HCT116 (cell line): ENCODE measurements around the gene CAB39L. TPM values are rescaled to one million over a fixed set of nuclear protein-coding genes. Genes with fewer than 3 reads are reported as not detected.

ENCODE experiments used
- ATAC-seq: fragments of 200-7000 bp; cut with Tn5 transposase; 2 replicates; pipeline ENCODE4 v1.9.1; 2020; ENCODE audit warnings: mild to moderate bottlenecking, moderate library complexity
- BruUV-seq: library from RNA; stranded (reverse); fragments of 400-500 nt; replicated peaks from 2 replicates; lab custom pipeline; 2021; lab: Mats Ljungman, UMichigan
- CTCF ChIA-PET: fragments of 300-600 bp; sonication (Branson Sonifier 250); formaldehyde crosslinking; loops from one replicate; lab custom pipeline; 2021; ENCODE audit warnings: antibody characterized with exemption; lab: Charles Lee
- POLR2A ChIA-PET: fragments of 300-600, 350-600 bp; sonication (Branson Sonifier 250); formaldehyde crosslinking; loops from one replicate; lab custom pipeline; 2021; ENCODE audit warnings: antibody characterized with exemption; lab: Charles Lee
- RAD21 ChIA-PET, 2 experiments: fragments of 300-600 bp; sonication (Branson Sonifier 250); formaldehyde crosslinking; loops; one replicate each; lab custom pipeline; 2023; ENCODE audit warnings: low total read pairs in 2 of 2; ENCODE audit not compliant: uncharacterized antibody in 2 of 2, unreplicated experiment in 2 of 2, low non-redundant PET in 1 of 2; lab: Charles Lee
- DNase-seq: peaks from one replicate; pipeline ENCODE4 v3.0.0-alpha.2; 2010; ENCODE audit warnings: low read depth, low spot score
- H2AFZ ChIP-seq: fragments of 200-600 bp; shearing (Covaris generic), sonication (generic); 2 replicates; pipeline ENCODE4 v1.6.1; 2017; ENCODE audit warnings: low read depth, mixed run types, mixed read lengths, antibody characterized with exemption, low read length; ENCODE audit not compliant: poor library complexity, severe bottlenecking
- H3K27ac ChIP-seq: 2 replicates; pipeline ENCODE4 v1.5.1; 2012; ENCODE audit warnings: low read depth, low read length
- H3K27me3 ChIP-seq: fragments of 200-600 bp; sonication (generic); 2 replicates; pipeline ENCODE4 v1.6.1; 2016; ENCODE audit warnings: mixed run types, low read length, mixed read lengths; ENCODE audit not compliant: insufficient read depth
- H3K36me3 ChIP-seq, 2 experiments: fragments of 200-500 bp in 1 of 2; fragments of 200-600 bp in 1 of 2; sonication (Bioruptor generic) in 1 of 2; sonication (generic) in 1 of 2; 2 replicates each; pipeline versions ENCODE4 v1.5.1 to v1.6.1; 2014 to 2016; ENCODE audit warnings: low read length in 2 of 2, inconsistent platforms in 1 of 2, mixed read lengths in 1 of 2, mixed run types in 1 of 2; ENCODE audit not compliant: insufficient read depth in 2 of 2, control insufficient read depth in 1 of 2
- H3K4me1 ChIP-seq, 2 experiments: fragments of 200-600 bp in 1 of 2; sonication (generic) in 1 of 2; 2 replicates each; pipeline versions ENCODE4 v1.5.1 to v1.6.1; 2012 to 2017; ENCODE audit warnings: low read length in 2 of 2, inconsistent platforms in 1 of 2, mild to moderate bottlenecking in 1 of 2, mixed read lengths in 1 of 2, mixed run types in 1 of 2, moderate library complexity in 1 of 2; ENCODE audit not compliant: insufficient read depth in 2 of 2, control insufficient read depth in 1 of 2
- H3K4me2 ChIP-seq: fragments of 200-600 bp; sonication (generic); 2 replicates; pipeline ENCODE4 v1.6.1; 2017; ENCODE audit warnings: mixed run types, low read length, mixed read lengths
- H3K4me3 ChIP-seq, 2 experiments: fragments of 200-600 bp in 1 of 2; sonication (generic) in 1 of 2; replicated peaks in 1 of 2; 2 replicates each; pipeline ENCODE4 v1.5.1; 2011 to 2016; ENCODE audit warnings: low read length in 2 of 2, control low read depth in 1 of 2, low read depth in 1 of 2, mild to moderate bottlenecking in 1 of 2, mixed read lengths in 1 of 2, mixed run types in 1 of 2
- H3K79me2 ChIP-seq: fragments of 200-600 bp; sonication (generic); 2 replicates; pipeline ENCODE4 v1.6.1; 2017; ENCODE audit warnings: mild to moderate bottlenecking, mixed run types, low read length, moderate library complexity, mixed read lengths; ENCODE audit not compliant: insufficient read depth
- H3K9ac ChIP-seq: fragments of 200-600 bp; sonication (generic); 2 replicates; pipeline ENCODE4 v1.6.1; 2016; ENCODE audit warnings: low read length, mixed read lengths
- H3K9me2 ChIP-seq: fragments of 200-600 bp; sonication (generic), shearing (Covaris generic); 2 replicates; pipeline ENCODE4 v1.6.1; 2017; ENCODE audit warnings: mixed run types, mild to moderate bottlenecking, moderate library complexity; ENCODE audit not compliant: insufficient read depth
- H3K9me3 ChIP-seq, 2 experiments: fragments of 200-500 bp in 1 of 2; fragments of 200-600 bp in 1 of 2; sonication (Bioruptor generic) in 1 of 2; sonication (generic) in 1 of 2; 2 replicates each; pipeline ENCODE4 v1.6.1; 2014 to 2017; ENCODE audit warnings: low read length in 2 of 2, mixed read lengths in 2 of 2, inconsistent platforms in 1 of 2, low read depth in 1 of 2, mild to moderate bottlenecking in 1 of 2, mixed run types in 1 of 2, moderate library complexity in 1 of 2; ENCODE audit not compliant: control insufficient read depth in 1 of 2, insufficient read depth in 1 of 2
- H4K20me1 ChIP-seq: fragments of 200-600 bp; sonication (generic), shearing (Covaris generic); 2 replicates; pipeline ENCODE4 v1.6.1; 2017; ENCODE audit warnings: mixed run types, mild to moderate bottlenecking, moderate library complexity; ENCODE audit not compliant: insufficient read depth
- ATF3 ChIP-seq: IDR thresholded peaks from 2 replicates; pipeline ENCODE4 v1.6.1; 2012
- CEBPB ChIP-seq: IDR thresholded peaks from 2 replicates; pipeline ENCODE4 v1.6.1; 2012; ENCODE audit warnings: low read depth
- CTCF ChIP-seq, 3 experiments: fragments of 200-600 bp in 1 of 3; sonication (generic) in 1 of 3; IDR thresholded peaks in 2 of 3; conservative IDR thresholded peaks in 1 of 3; 2 replicates each; pipeline ENCODE4 v1.5.1; 2012 to 2017; ENCODE audit warnings: low read depth in 2 of 3, low read length in 2 of 3, antibody characterized with exemption in 1 of 3, borderline replicate concordance in 1 of 3, control low read depth in 1 of 3, mild to moderate bottlenecking in 1 of 3, mixed read lengths in 1 of 3, mixed run types in 1 of 3, moderate library complexity in 1 of 3; ENCODE audit not compliant: insufficient read depth in 1 of 3
- EGR1 ChIP-seq: IDR thresholded peaks from 2 replicates; pipeline ENCODE4 v1.6.1; 2012; ENCODE audit warnings: low read depth
- ELF1 ChIP-seq: IDR thresholded peaks from 2 replicates; pipeline ENCODE4 v1.6.1; 2012; ENCODE audit warnings: low read depth, borderline replicate concordance
- EZH2phosphoT487 ChIP-seq: fragments of 200-600 bp; IDR thresholded peaks from 2 replicates; pipeline ENCODE4 v1.6.1; 2018; ENCODE audit warnings: antibody characterized with exemption, borderline replicate concordance
- MAX ChIP-seq: IDR thresholded peaks from 2 replicates; pipeline ENCODE4 v1.6.1; 2012
- POLR2AphosphoS5 ChIP-seq: IDR thresholded peaks from 2 replicates; pipeline ENCODE4 v1.6.1; 2011; ENCODE audit warnings: mild to moderate bottlenecking, low read depth, low read length, moderate library complexity
- RAD21 ChIP-seq: IDR thresholded peaks from 2 replicates; pipeline ENCODE4 v1.6.1; 2012; ENCODE audit warnings: low read depth, mild to moderate bottlenecking
- REST ChIP-seq: IDR thresholded peaks from 2 replicates; pipeline ENCODE4 v1.6.1; 2012; ENCODE audit warnings: low read depth
- SP1 ChIP-seq: IDR thresholded peaks from 2 replicates; pipeline ENCODE4 v1.6.1; 2012; ENCODE audit warnings: low read depth
- intact Hi-C: fragments of 100-400 bp; cut with micrococcal nuclease; formaldehyde crosslinking; loops from 2 replicates; pipeline ENCODE4 v1.10.0; 2022
- total RNA-seq: library from RNA; stranded (reverse); gene quantifications from one replicate; pipeline ENCODE4 v1.2.1, GENCODE V29; 2021; ENCODE audit not compliant: unreplicated experiment

CAB39L gene
- total RNA-seq, 1 experiment from 2014 or later = 6.1 TPM

- no peak for ATAC-seq
- Histone ChIP-seq H3K79me2 (no peaks in the 10 kb centered on the region), H3K36me3 (no peaks in the 10 kb centered on the region), H3K9me2 (no peaks in the 10 kb centered on the region), H3K9ac (no peak overlapping the region), H3K4me2 (no peak overlapping the region), H2AFZ (no peak overlapping the region), H3K9me3 (no peaks in the 10 kb centered on the region), H3K4me3 (no peak overlapping the region), H3K27ac (no peak overlapping the region), H4K20me1 (no peaks in the 10 kb centered on the region; the same call in 1 of the 2 replicates), H3K27me3 (peaks cover 14% of the 10 kb centered on the region), H3K4me1 (peaks cover 0 to 3% of the 10 kb centered on the region in 2 experiments; a peak in 2 of 4 replicates)
- POLR2A ChIA-PET = no interaction called here
- no peak for DNase-seq
- BruUV-seq = no TSS peak
- CTCF ChIA-PET = no interaction called here
- intact Hi-C loops = no loop called here
- TF ChIP-seq REST (no peak), POLR2AphosphoS5 (no peak), EGR1 (no peak), ELF1 (no peak), SP1 (no peak), CTCF (IDR thresholded peaks at IDR 0.05 in 2 of 3, conservative IDR thresholded peaks at IDR 0.05 in 1 of 3; ENCODE audit: borderline replicate concordance in 1 of 3, insufficient read depth in 1 of 3, low read depth in 2 of 3, low read length in 2 of 3) (no peak), EZH2phosphoT487 (no peak), CEBPB (no peak), ATF3 (no peak), RAD21 (no peak), MAX (no peak)
- RAD21 ChIA-PET = no interaction called here
These were observed 77.0 kb downstream of the CAB39L start for GRCh38 chr13:49366841-49367240.
